NCI-H748 treated with DMSO at 0.1 percent for 48 hours (cell line): ENCODE data around the gene LCNL1.
A peak's percentile ranks its signal among the peaks of the same experiment; 100 is the strongest.

Source experiments
- DNase-seq: peaks from one replicate; lab custom pipeline; 2025; lab: John Stamatoyannopoulos, UW

LCNL1 gene

GRCh38 chr9:137011907-137012675, 29.3 kb downstream of the LCNL1 start:
- no peak for DNase-seq

GRCh38 chr9:137012694-137013570, 30.1 kb downstream of the LCNL1 start:
- DNase-seq = no peak

GRCh38 chr9:137013571-137013940, 30.8 kb downstream of the LCNL1 start:
- no peak for DNase-seq

- DNase-seq = no peak
Observed at GRCh38 chr9:137014166-137014565, 31.4 kb downstream of the LCNL1 start.

- DNase-seq = no peak
Observed at GRCh38 chr9:137014776-137015539, 32.2 kb downstream of the LCNL1 start.

GRCh38 chr9:137015540-137015930, 32.7 kb downstream of the LCNL1 start:
- DNase-seq = no peak

- DNase-seq = no peak
Observed at GRCh38 chr9:137015976-137016375, 33.2 kb downstream of the LCNL1 start.

- DNase-seq = no peak
Observed at GRCh38 chr9:137016436-137016835, 33.6 kb downstream of the LCNL1 start.

GRCh38 chr9:137017071-137017470, 34.3 kb downstream of the LCNL1 start:
- no peak for DNase-seq

GRCh38 chr9:137017791-137018497, 35.2 kb downstream of the LCNL1 start:
- DNase-seq = no peak

GRCh38 chr9:137018761-137019559, 36.2 kb downstream of the LCNL1 start:
- no peak for DNase-seq

GRCh38 chr9:137019891-137020683, 37.3 kb downstream of the LCNL1 start:
- DNase-seq = no peak

- no peak for DNase-seq
Observed at GRCh38 chr9:137020771-137021567, 38.2 kb downstream of the LCNL1 start.

GRCh38 chr9:137021568-137021978, 38.8 kb downstream of the LCNL1 start:
- DNase-seq = no peak

- peak; percentile 41 for DNase-seq
Observed at GRCh38 chr9:137021979-137022661, 39.3 kb downstream of the LCNL1 start.

- DNase-seq = no peak
Observed at GRCh38 chr9:137022662-137023008, 39.8 kb downstream of the LCNL1 start.

- DNase-seq = no peak
Observed at GRCh38 chr9:137023157-137023556, 40.4 kb downstream of the LCNL1 start.

GRCh38 chr9:137023583-137023991, 40.8 kb downstream of the LCNL1 start:
- DNase-seq = no peak

- peak; percentile 75 for DNase-seq
Observed at GRCh38 chr9:137025517-137025966, 42.7 kb downstream of the LCNL1 start.
